Measurements from ENCODE around the gene CGNL1.

Gene CGNL1

DNA sequence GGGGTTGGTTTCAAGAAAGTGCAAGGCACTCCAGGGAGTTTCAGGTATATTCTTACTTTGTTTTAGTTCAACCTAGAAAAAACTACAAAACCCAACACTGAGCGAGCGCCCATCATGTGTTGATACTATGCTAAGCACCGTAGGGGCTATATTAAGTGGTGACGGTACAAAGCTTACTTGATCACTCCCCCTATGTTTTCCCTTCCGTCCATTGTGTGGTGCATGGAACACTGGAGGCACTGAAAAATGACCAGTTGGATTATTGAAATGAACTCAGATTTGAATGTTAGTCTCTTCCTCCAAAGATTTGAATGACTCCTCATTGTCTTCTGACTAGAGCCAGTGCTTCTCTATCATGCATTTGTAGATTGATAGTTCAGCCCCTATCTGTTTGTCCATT lies 222.0 kb downstream of the CGNL1 start:
- DNase-seq (ENCODE audit: low spot score), result no peak

DNA sequence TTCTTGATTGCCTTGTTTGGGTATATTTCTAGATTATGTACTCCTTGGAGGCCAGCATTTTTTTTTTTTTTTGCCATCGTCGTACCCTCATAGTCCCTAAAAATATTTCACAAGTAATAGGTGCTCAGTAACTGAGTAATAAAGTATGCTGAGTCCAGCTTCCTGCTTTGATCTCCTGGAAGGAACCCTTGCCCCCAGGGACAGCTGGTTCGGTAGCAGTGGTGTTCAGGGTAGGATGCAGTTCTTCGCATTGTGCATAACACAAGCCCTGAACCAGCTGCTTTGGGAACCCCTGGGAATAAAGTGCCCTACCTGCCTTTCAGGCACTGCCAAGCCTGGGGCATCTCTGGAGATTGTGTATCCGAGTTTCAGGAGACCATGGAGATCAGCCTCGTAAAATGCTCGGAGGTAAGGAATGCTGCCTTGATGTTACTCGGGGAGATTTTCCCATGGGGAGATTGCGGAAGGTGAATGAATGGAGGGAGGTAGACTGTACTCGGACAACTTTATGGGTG lies 223.0 kb downstream of the CGNL1 start:
- DNase-seq (ENCODE audit: low spot score), result no peak

DNA sequence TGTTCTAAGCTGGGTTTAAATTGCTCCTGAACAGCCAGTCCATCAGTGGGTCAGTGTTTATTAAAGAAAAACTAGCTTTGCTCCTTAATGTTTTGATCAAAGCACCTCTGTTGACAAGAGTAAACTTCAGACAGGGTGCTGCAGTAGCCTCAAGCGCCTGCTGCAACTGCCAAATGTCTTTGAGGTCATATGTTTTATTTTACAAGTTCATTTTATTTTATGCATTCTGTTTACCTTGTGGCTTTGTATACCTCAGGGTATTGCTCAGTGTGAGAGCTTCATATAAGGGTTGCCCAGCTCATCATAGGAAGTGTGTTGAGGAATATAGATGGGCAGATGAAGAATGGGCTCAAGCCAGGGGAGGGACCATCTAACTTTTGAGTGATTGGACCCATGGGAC lies 223.9 kb downstream of the CGNL1 start:
- DNase-seq (ENCODE audit: low spot score), result no peak
